HepG2 (cell line): ENCODE data around the gene WDR87. TPM values are rescaled to one million over a fixed set of nuclear protein-coding genes. Genes with fewer than 3 reads are reported as not detected.
A peak's percentile ranks its signal among the peaks of the same experiment; 100 is the strongest.

Experiments
- EHMT2 ChIP-seq: fragments of 200-600 bp; sonication (generic); IDR thresholded peaks from 2 replicates; pipeline ENCODE4 v1.7.0; 2017; ENCODE audit warnings: antibody characterized with exemption, low read depth, low read length, borderline replicate concordance
- FOSL2 ChIP-seq: sonication (generic); formaldehyde crosslinking; IDR thresholded peaks from 2 replicates; pipeline ENCODE4 v1.4.0; 2020; ENCODE audit warnings: missing genetic modification reagents
- IRF9 ChIP-seq: sonication (generic); formaldehyde crosslinking; IDR thresholded peaks from 2 replicates; pipeline ENCODE4 v1.8.0; 2022; ENCODE audit warnings: missing genetic modification reagents, mild to moderate bottlenecking, borderline replicate concordance
- KAT8 ChIP-seq: IDR thresholded peaks from 2 replicates; pipeline ENCODE4 v1.6.1; 2016; ENCODE audit warnings: missing genetic modification reagents, missing compliant biosample characterization
- KDM5A ChIP-seq: fragments of 200-600 bp; sonication (generic); IDR thresholded peaks from 2 replicates; pipeline ENCODE4 v1.7.0; 2018; ENCODE audit warnings: antibody characterized with exemption, mild to moderate bottlenecking, low read length, borderline replicate concordance
- MAZ ChIP-seq, 2 experiments: sonication (generic) in 1 of 2; formaldehyde crosslinking in 1 of 2; IDR thresholded peaks; 2 replicates each; pipeline versions ENCODE4 v1.5.0 to v1.6.1; 2012 to 2020; ENCODE audit warnings: low read depth in 2 of 2, mild to moderate bottlenecking in 2 of 2, borderline replicate concordance in 1 of 2, improper control_type of control experiment in 1 of 2, low read length in 1 of 2, missing genetic modification reagents in 1 of 2, moderate library complexity in 1 of 2
- MEF2D ChIP-seq: sonication (generic); formaldehyde crosslinking; IDR thresholded peaks from 2 replicates; pipeline ENCODE4 v1.5.1; 2020; ENCODE audit warnings: mild to moderate bottlenecking, missing genetic modification reagents
- NR0B2 ChIP-seq: sonication (generic); formaldehyde crosslinking; IDR thresholded peaks from 2 replicates; pipeline ENCODE4 v1.4.0; 2020; ENCODE audit warnings: mild to moderate bottlenecking, missing genetic modification reagents
- POLR2A ChIP-seq, 2 experiments: IDR thresholded peaks; 2 replicates each; pipeline ENCODE4 v1.6.1; 2011; ENCODE audit warnings: low read depth in 2 of 2, low read length in 2 of 2, mild to moderate bottlenecking in 1 of 2, moderate library complexity in 1 of 2; ENCODE audit not compliant: insufficient read depth in 1 of 2
- SMAD1 ChIP-seq: sonication (generic); formaldehyde crosslinking; IDR thresholded peaks from 2 replicates; pipeline ENCODE4 v1.4.0; 2020; ENCODE audit warnings: missing genetic modification reagents, low read depth, mild to moderate bottlenecking, borderline replicate concordance
- TRIM22 ChIP-seq: fragments of 450-650 bp; IDR thresholded peaks from 2 replicates; pipeline ENCODE4 v1.6.1; 2017
- TRIM24 ChIP-seq: sonication (generic); formaldehyde crosslinking; IDR thresholded peaks from 2 replicates; pipeline ENCODE4 v1.8.0; 2022; ENCODE audit warnings: mild to moderate bottlenecking, missing genetic modification reagents
- ZBTB1 ChIP-seq: sonication (generic); formaldehyde crosslinking; IDR thresholded peaks from 2 replicates; pipeline ENCODE4 v1.4.0; 2020; ENCODE audit warnings: missing genetic modification reagents, borderline replicate concordance
- ZKSCAN8 ChIP-seq: IDR thresholded peaks from 2 replicates; pipeline ENCODE4 v1.6.1; 2016; ENCODE audit warnings: borderline replicate concordance, missing genetic modification reagents, missing compliant biosample characterization
- ZNF484 ChIP-seq: sonication (generic); formaldehyde crosslinking; IDR thresholded peaks from 2 replicates; pipeline ENCODE4 v1.5.1; 2020; ENCODE audit warnings: mild to moderate bottlenecking, low read depth, missing genetic modification reagents, borderline replicate concordance
- ZSCAN20 ChIP-seq: sonication (generic); formaldehyde crosslinking; IDR thresholded peaks from 2 replicates; pipeline ENCODE4 v1.4.0; 2020; ENCODE audit warnings: missing genetic modification reagents, mild to moderate bottlenecking, borderline replicate concordance
- ZSCAN22 ChIP-seq: sonication (generic); formaldehyde crosslinking; IDR thresholded peaks from 2 replicates; pipeline ENCODE4 v1.4.0; 2020; ENCODE audit warnings: mild to moderate bottlenecking, missing genetic modification reagents
- polyA plus RNA-seq, 8 experiments: library from polyadenylated mRNA; depleted of rRNA in 3 of 8; stranded (reverse) in 7 of 8; unstranded in 1 of 8; fragments of >200 nt; fragmentation: Illumina TruSeq in 4 of 8; extraction: Trizol in 4 of 8; gene quantifications; 2 replicates each; pipeline versions ENCODE4 v1.2.1 to v1.2.3, GENCODE V29; 2011 to 2016; ENCODE audit warnings: low read depth in 4 of 8, missing spikeins in 1 of 8, mixed read lengths in 1 of 8; ENCODE audit not compliant: insufficient read depth in 1 of 8
- total RNA-seq, 5 experiments: library from RNA; depleted of rRNA; stranded (reverse); fragments of >200 nt; fragmentation: Illumina TruSeq; extraction: Trizol; gene quantifications; 2 replicates each; pipeline ENCODE4 v1.2.3, GENCODE V29; 2016; ENCODE audit warnings: low read depth in 1 of 5
- TF ChIP-seq, protein P1 (sequence below): sonication (generic); formaldehyde crosslinking; IDR thresholded peaks from 2 replicates; pipeline ENCODE4 v1.5.1; 2020; ENCODE audit warnings: missing genetic modification reagents, mild to moderate bottlenecking, borderline replicate concordance

WDR87 gene
- total and polyA plus RNA-seq, 2 of the 13 experiments (the other 11 are each of a cell fraction or from before 2014, with no cell fraction given) = not detected

DNA sequence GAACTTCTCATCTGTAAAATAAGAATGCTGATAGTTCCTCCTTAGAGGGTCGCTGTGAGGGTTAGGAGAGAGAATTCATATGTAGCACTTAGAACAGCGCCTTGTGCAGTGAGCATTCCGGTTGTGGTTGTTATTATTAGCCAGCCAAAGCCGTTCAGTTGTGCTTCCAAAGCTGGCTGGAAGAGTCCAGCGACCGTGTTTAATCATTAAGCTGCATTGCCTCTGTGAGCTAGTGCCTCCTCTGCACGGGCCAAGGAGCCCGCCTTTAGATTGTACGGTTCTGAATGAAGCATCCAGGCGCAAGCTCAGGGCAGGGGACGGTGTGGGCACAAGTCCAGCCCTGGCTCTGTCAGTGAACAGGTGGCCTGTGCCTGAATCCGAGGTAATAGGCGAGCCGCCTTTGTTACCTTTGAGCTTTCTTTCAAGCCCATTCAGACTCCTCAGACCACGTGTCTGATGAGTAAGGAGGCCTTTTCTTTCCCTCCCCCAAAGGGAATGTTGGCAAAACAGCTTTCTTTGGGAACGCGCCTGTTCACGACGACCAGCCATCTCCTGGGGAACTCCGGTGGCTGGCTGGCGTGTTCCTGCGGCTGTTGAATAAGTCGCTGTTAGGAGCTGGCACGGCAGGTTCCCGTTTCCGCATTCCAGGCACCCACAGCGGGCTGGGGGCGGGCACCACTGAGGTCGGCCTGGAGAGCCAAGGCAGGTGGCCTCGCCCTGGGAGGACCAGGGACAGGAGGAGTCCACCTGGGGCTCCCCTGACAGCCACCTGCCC, 25.7 kb upstream of the WDR87 start (continued):
- TF ChIP-seq, protein P1, sequence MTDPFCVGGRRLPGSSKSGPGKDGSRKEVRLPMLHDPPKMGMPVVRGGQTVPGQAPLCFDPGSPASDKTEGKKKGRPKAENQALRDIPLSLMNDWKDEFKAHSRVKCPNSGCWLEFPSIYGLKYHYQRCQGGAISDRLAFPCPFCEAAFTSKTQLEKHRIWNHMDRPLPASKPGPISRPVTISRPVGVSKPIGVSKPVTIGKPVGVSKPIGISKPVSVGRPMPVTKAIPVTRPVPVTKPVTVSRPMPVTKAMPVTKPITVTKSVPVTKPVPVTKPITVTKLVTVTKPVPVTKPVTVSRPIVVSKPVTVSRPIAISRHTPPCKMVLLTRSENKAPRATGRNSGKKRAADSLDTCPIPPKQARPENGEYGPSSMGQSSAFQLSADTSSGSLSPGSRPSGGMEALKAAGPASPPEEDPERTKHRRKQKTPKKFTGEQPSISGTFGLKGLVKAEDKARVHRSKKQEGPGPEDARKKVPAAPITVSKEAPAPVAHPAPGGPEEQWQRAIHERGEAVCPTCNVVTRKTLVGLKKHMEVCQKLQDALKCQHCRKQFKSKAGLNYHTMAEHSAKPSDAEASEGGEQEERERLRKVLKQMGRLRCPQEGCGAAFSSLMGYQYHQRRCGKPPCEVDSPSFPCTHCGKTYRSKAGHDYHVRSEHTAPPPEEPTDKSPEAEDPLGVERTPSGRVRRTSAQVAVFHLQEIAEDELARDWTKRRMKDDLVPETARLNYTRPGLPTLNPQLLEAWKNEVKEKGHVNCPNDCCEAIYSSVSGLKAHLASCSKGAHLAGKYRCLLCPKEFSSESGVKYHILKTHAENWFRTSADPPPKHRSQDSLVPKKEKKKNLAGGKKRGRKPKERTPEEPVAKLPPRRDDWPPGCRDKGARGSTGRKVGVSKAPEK (CRISPR knock-in tag) = no peak
- TF ChIP-seq ZSCAN22 (CRISPR knock-in tag) (no peak), ZKSCAN8 (CRISPR knock-in tag) (no peak), ZBTB1 (CRISPR knock-in tag) (no peak), SMAD1 (CRISPR knock-in tag) (0 out of 2 replicates have a peak, but pooled peaks have one; percentile 29), POLR2A (IDR thresholded peaks at IDR 0.05; ENCODE audit: insufficient read depth in 1 of 2, low read depth in 2 of 2, low read length in 2 of 2) (peak; percentile 47 to 79; a peak in 3 of 4 replicates), MEF2D (CRISPR knock-in tag) (no peak), FOSL2 (CRISPR knock-in tag) (peak; percentile 5; the same call in 1 of the 2 replicates), KAT8 (CRISPR knock-in tag) (peak; percentile 68; the same call in 1 of the 2 replicates), NR0B2 (no peak; the same call in 1 of the 2 replicates), ZSCAN20 (CRISPR knock-in tag) (no peak), KDM5A (peak; percentile 35; the same call in 1 of the 2 replicates), EHMT2 (no peak), TRIM22 (no peak), MAZ (IDR thresholded peaks at IDR 0.05; ENCODE audit: borderline replicate concordance, low read depth, low read length) (0 out of 2 replicates have a peak, but pooled peaks have one; percentile 33), MAZ (CRISPR knock-in tag; IDR thresholded peaks at IDR 0.05; ENCODE audit: low read depth) (0 out of 2 replicates have a peak, but pooled peaks have one; percentile 28), ZNF484 (CRISPR knock-in tag) (no peak), IRF9 (CRISPR knock-in tag) (0 out of 2 replicates have a peak, but pooled peaks have one; percentile 58), TRIM24 (CRISPR knock-in tag) (no peak)
